AG09319 (cell line): ENCODE results near the gene SH3GLB1.

ENCODE experiments used
- DNase-seq: peaks from one replicate; pipeline ENCODE4 v3.0.0-alpha.2; 2010; ENCODE audit warnings: low read depth; ENCODE audit errors: extremely low read depth
- TF ChIP-seq, protein P1 (sequence below): IDR thresholded peaks from 2 replicates; pipeline ENCODE4 v1.5.1; 2011; ENCODE audit warnings: low read depth, mild to moderate bottlenecking, inconsistent platforms, low read length, moderate library complexity

Gene SH3GLB1

DNA sequence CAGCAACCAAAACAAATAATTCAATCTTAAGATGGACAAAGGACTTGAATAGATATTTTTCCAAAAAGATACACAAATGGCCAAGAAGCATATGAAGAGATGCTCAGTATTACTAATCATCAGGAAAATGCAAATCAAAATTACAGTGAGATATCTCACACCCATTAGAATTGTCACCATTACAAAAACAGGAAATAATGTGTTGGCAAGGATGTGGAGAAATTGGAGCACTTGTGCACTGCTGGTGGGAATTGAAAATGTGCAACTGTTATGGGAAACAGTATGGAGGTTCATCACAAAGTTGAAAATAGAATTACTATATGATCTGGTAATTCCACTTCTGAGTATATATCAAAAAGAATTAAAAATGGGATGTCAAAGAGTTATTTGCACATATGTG lies 83.2 kb downstream of the SH3GLB1 start:
- TF ChIP-seq, protein P1, sequence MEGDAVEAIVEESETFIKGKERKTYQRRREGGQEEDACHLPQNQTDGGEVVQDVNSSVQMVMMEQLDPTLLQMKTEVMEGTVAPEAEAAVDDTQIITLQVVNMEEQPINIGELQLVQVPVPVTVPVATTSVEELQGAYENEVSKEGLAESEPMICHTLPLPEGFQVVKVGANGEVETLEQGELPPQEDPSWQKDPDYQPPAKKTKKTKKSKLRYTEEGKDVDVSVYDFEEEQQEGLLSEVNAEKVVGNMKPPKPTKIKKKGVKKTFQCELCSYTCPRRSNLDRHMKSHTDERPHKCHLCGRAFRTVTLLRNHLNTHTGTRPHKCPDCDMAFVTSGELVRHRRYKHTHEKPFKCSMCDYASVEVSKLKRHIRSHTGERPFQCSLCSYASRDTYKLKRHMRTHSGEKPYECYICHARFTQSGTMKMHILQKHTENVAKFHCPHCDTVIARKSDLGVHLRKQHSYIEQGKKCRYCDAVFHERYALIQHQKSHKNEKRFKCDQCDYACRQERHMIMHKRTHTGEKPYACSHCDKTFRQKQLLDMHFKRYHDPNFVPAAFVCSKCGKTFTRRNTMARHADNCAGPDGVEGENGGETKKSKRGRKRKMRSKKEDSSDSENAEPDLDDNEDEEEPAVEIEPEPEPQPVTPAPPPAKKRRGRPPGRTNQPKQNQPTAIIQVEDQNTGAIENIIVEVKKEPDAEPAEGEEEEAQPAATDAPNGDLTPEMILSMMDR: no peak
- no peak for DNase-seq

DNA sequence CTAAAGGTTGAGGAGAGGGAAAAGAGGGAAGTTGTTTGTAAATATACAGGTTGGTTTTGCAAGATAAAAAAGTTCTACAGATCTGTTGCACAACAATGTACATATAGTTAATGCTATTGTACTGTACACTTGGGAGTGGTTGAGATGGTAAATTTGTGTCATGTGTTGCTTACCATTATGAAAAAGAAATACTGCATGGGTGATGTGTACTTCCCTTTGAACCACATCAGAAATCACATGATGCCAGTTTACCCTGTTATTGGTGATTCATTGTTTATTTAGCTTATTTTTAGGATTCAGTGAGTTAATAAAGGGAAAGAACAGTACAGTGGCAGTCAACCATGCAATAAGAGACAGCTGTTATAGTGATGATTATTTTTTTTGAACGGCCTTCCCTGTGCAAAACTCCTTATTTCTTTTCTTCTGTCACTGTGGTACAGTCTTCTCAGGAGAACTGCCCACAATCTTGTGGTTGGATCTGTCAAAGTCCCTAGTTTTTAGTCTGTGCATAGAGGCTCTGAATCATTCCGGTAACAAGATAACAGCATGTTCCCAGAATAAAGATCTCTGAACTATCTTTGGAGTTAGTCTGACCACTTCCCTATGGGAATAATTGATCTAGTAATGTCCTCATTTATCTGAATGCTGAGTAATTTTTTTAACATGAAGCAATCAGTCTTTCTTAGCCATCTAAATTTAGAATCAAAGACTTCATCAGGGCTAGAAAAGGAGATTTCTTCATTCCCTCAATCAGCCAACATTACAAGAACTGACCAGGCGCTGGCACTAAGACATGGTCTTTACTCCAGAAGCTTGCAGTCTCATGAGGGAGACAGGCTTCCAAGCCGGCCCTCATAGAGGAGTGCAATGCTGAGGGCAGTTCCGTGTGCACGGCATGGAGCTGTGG lies 84.2 kb downstream of the SH3GLB1 start:
- peak; percentile 86 for DNase-seq
- TF ChIP-seq, protein P1: no peak

DNA sequence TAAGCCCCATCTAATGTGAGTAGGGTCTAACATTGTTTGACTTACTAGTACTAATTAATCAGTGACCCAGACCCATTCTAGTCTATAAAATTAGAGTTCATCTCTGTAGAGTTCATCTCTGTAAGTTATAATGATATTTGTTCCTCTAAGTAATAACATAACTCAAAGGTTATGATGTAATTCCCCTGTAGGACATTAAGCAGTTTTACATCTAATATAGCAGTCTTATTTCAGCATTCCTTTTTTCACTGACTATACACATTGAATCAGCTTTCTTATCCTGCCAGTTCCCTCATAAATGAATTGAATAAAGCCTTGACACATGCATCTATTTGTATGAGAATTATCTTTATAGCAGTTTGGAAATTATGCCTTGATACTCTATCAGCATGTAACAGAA lies 90.9 kb downstream of the SH3GLB1 start:
- TF ChIP-seq, protein P1: no peak

More for the DNA sequence above, 90.9 kb downstream of the SH3GLB1 start:
- DNase-seq: no peak
